22Rv1 (cell line): ENCODE measurements around the gene MOB3C.
"Not testable (repeated sequence)": the region's sequence is repeated elsewhere in the genome, so short reads cannot be mapped to it uniquely, and the experiment has no call there.

Source experiments
- ZFX ChIP-seq: fragments of 450-650 bp; IDR thresholded peaks from 2 replicates; pipeline ENCODE4 v1.6.1; 2017; ENCODE audit warnings: antibody characterized with exemption, borderline replicate concordance
- TF ChIP-seq, protein P1 (sequence below): fragments of 450-650 bp; IDR thresholded peaks from 2 replicates; pipeline ENCODE4 v1.5.1; 2017; ENCODE audit warnings: mild to moderate bottlenecking

DNA sequence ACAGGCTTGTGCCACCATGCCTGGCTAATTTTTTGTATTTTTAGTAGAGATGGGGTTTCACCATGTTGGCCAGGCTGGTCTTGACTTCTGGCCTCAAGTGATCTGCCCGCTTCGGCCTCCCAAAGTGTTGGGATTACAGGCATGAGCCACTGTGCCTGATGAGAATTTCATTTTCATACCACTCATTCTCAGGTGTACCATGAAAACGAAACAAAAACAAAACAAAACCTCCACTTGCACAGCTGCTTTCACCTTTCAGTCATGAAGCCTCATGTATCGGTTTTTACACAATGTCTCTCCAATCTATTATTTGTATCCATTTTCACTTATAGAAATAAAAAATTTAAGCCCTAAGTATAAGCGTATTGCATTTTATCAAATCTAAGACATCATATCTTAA is 43.5 kb upstream of the MOB3C start:
- TF ChIP-seq, protein P1, sequence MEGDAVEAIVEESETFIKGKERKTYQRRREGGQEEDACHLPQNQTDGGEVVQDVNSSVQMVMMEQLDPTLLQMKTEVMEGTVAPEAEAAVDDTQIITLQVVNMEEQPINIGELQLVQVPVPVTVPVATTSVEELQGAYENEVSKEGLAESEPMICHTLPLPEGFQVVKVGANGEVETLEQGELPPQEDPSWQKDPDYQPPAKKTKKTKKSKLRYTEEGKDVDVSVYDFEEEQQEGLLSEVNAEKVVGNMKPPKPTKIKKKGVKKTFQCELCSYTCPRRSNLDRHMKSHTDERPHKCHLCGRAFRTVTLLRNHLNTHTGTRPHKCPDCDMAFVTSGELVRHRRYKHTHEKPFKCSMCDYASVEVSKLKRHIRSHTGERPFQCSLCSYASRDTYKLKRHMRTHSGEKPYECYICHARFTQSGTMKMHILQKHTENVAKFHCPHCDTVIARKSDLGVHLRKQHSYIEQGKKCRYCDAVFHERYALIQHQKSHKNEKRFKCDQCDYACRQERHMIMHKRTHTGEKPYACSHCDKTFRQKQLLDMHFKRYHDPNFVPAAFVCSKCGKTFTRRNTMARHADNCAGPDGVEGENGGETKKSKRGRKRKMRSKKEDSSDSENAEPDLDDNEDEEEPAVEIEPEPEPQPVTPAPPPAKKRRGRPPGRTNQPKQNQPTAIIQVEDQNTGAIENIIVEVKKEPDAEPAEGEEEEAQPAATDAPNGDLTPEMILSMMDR: not testable (repeated sequence)
- TF ChIP-seq ZFX: not testable (repeated sequence)
